Neural progenitor cell (in vitro differentiated cells): ENCODE results near the gene KLRC2. TPM values are rescaled to one million over a fixed set of nuclear protein-coding genes. Genes with fewer than 3 reads are reported as not detected.
"Not testable (repeated sequence)": the region's sequence is repeated elsewhere in the genome, so short reads cannot be mapped to it uniquely, and the experiment has no call there.

Experiments
- DNase-seq: peaks from one replicate; pipeline ENCODE4 v3.0.0-alpha.2; 2016; ENCODE audit warnings: low spot score
- H2AFZ ChIP-seq: fragments of 200-600 bp; sonication (generic); replicated peaks from 2 replicates; pipeline ENCODE4 v1.6.1; 2016; ENCODE audit warnings: antibody characterized with exemption
- H3F3A ChIP-seq: fragments of 200-600 bp; sonication (generic); 2 replicates; pipeline ENCODE4 v1.6.1; 2016; ENCODE audit warnings: antibody characterized with exemption, low read depth
- H3K27ac ChIP-seq: fragments of 200-600 bp; sonication (generic); 2 replicates; pipeline ENCODE4 v1.5.1; 2016; ENCODE audit warnings: mild to moderate bottlenecking
- H3K27me3 ChIP-seq: fragments of 200-600 bp; sonication (generic); 2 replicates; pipeline ENCODE4 v1.6.1; 2016; ENCODE audit warnings: mild to moderate bottlenecking, moderate library complexity
- H3K36me3 ChIP-seq: fragments of 200-600 bp; sonication (generic); 2 replicates; pipeline ENCODE4 v1.5.1; 2016
- H3K4me1 ChIP-seq: fragments of 200-600 bp; sonication (generic); 2 replicates; pipeline ENCODE4 v1.6.1; 2016; ENCODE audit warnings: mixed run types
- H3K4me2 ChIP-seq: fragments of 200-600 bp; sonication (generic); 2 replicates; pipeline ENCODE4 v1.6.1; 2016
- H3K4me3 ChIP-seq: fragments of 200-600 bp; sonication (generic); 2 replicates; pipeline ENCODE4 v1.5.1; 2016
- H3K79me2 ChIP-seq: fragments of 200-600 bp; sonication (generic); 2 replicates; pipeline ENCODE4 v1.6.1; 2016; ENCODE audit warnings: low read depth
- H3K9ac ChIP-seq: fragments of 200-600 bp; sonication (generic); 2 replicates; pipeline ENCODE4 v1.6.1; 2016
- H3K9me3 ChIP-seq: fragments of 200-600 bp; sonication (generic); 2 replicates; pipeline ENCODE4 v1.5.1; 2016; ENCODE audit warnings: low read depth
- H4K20me1 ChIP-seq: fragments of 200-600 bp; sonication (generic); 2 replicates; pipeline ENCODE4 v1.6.1; 2016; ENCODE audit warnings: low read depth
- H3K27ac Mint-ChIP-seq: 3 replicates; pipeline ENCODE4 v1.8.0; 2021; ENCODE audit warnings: mixed read lengths
- H3K27me3 Mint-ChIP-seq: 2 replicates; pipeline ENCODE4 v1.8.0; 2022; ENCODE audit warnings: low read depth, mild to moderate bottlenecking, inconsistent platforms, moderate library complexity, mixed read lengths; ENCODE audit not compliant: insufficient read depth
- H3K36me3 Mint-ChIP-seq: 3 replicates; pipeline ENCODE4 v1.8.0; 2021; ENCODE audit warnings: mixed read lengths
- H3K4me1 Mint-ChIP-seq: 3 replicates; pipeline ENCODE4 v1.8.0; 2021; ENCODE audit warnings: mixed read lengths
- H3K4me3 Mint-ChIP-seq: 3 replicates; pipeline ENCODE4 v1.8.0; 2021; ENCODE audit warnings: mild to moderate bottlenecking, moderate library complexity, mixed read lengths
- H3K9me3 Mint-ChIP-seq: 3 replicates; pipeline ENCODE4 v1.8.0; 2020; ENCODE audit warnings: mixed read lengths
- CTCF ChIP-seq: fragments of 200-600 bp; sonication (generic); IDR thresholded peaks from 2 replicates; pipeline ENCODE4 v1.5.1; 2017; ENCODE audit warnings: antibody characterized with exemption, mild to moderate bottlenecking
- EZH2 ChIP-seq: fragments of 200-600 bp; sonication (generic); IDR thresholded peaks from 2 replicates; pipeline ENCODE4 v1.6.1; 2017; ENCODE audit warnings: antibody characterized with exemption, mild to moderate bottlenecking, moderate library complexity
- EZH2phosphoT487 ChIP-seq: fragments of 200-600 bp; sonication (generic); IDR thresholded peaks from 2 replicates; pipeline ENCODE4 v1.6.1; 2017; ENCODE audit warnings: antibody characterized with exemption
- total RNA-seq: library from RNA; depleted of rRNA; stranded (reverse); fragments of >200 nt; gene quantifications from 2 replicates; pipeline ENCODE4 v1.2.3, GENCODE V29; 2015; ENCODE audit warnings: low replicate concordance

The KLRC2 gene
- total RNA-seq, 1 donor from 2014 or later, result not detected

GRCh38 chr12:10404798-10405197 lies 31.0 kb downstream of the KLRC2 start:
- no peaks in the 10 kb centered on the region for H3K9me3 ChIP-seq
- H2AFZ ChIP-seq, result no peak overlapping the region
- H3K4me2 ChIP-seq, result no peak overlapping the region
- DNase-seq, result no peak
- Mint-ChIP-seq H3K27me3 (no peaks in the 10 kb centered on the region), H3K4me1 (no peaks in the 10 kb centered on the region), H3K36me3 (no peaks in the 10 kb centered on the region), H3K4me3 (no peak overlapping the region), H3K9me3 (no peaks in the 10 kb centered on the region), H3K27ac (no peak overlapping the region)
- no peaks in the 10 kb centered on the region for H3K27me3 ChIP-seq
- no peaks in the 10 kb centered on the region for H3K36me3 ChIP-seq
- H3K4me1 ChIP-seq, result no peaks in the 10 kb centered on the region
- no peak overlapping the region for H3K9ac ChIP-seq
- no peaks in the 10 kb centered on the region for H4K20me1 ChIP-seq
- H3K4me3 ChIP-seq, result no peak overlapping the region
- no peaks in the 10 kb centered on the region for H3F3A ChIP-seq
- TF ChIP-seq EZH2phosphoT487, result no peak
- no peak for TF ChIP-seq EZH2
- TF ChIP-seq CTCF, result no peak
- no peak overlapping the region for H3K27ac ChIP-seq
- no peaks in the 10 kb centered on the region for H3K79me2 ChIP-seq

GRCh38 chr12:10400829-10401228 lies 35.0 kb downstream of the KLRC2 start:
- no peak for DNase-seq
- H3K27me3 ChIP-seq, result no peaks in the 10 kb centered on the region
- H3K27ac Mint-ChIP-seq, result no peak overlapping the region
- no peak overlapping the region for H3K9ac ChIP-seq
- no peak overlapping the region for H3K27ac ChIP-seq
- no peaks in the 10 kb centered on the region for H3K36me3 Mint-ChIP-seq
- no peaks in the 10 kb centered on the region for H3K27me3 Mint-ChIP-seq
- no peak overlapping the region for H2AFZ ChIP-seq
- TF ChIP-seq CTCF (no peak), EZH2 (no peak)
- no peaks in the 10 kb centered on the region for H3K9me3 ChIP-seq
- no peaks in the 10 kb centered on the region for H4K20me1 ChIP-seq
- no peaks in the 10 kb centered on the region for H3K4me1 Mint-ChIP-seq
- H3K36me3 ChIP-seq, result no peaks in the 10 kb centered on the region
- H3K4me2 ChIP-seq, result no peak overlapping the region
- no peak overlapping the region for H3K4me3 Mint-ChIP-seq
- H3K9me3 Mint-ChIP-seq, result no peaks in the 10 kb centered on the region
- no peaks in the 10 kb centered on the region for H3K4me1 ChIP-seq
- no peak overlapping the region for H3K4me3 ChIP-seq
- H3F3A ChIP-seq, result no peaks in the 10 kb centered on the region
- no peaks in the 10 kb centered on the region for H3K79me2 ChIP-seq

- no peaks in the 10 kb centered on the region for H3K36me3 Mint-ChIP-seq
- no peaks in the 10 kb centered on the region for H3K27me3 ChIP-seq
- no peak overlapping the region for H3K4me3 Mint-ChIP-seq
- H3K27me3 Mint-ChIP-seq, result no peaks in the 10 kb centered on the region
- no peak overlapping the region for H3K4me2 ChIP-seq
- TF ChIP-seq EZH2phosphoT487 (no peak), EZH2 (no peak), CTCF (no peak)
- no peak overlapping the region for H3K9ac ChIP-seq
- no peak overlapping the region for H2AFZ ChIP-seq
- no peak overlapping the region for H3K27ac Mint-ChIP-seq
- no peaks in the 10 kb centered on the region for H3K36me3 ChIP-seq
- DNase-seq, result no peak
- no peaks in the 10 kb centered on the region for H3K9me3 ChIP-seq
- H3K27ac ChIP-seq, result no peak overlapping the region
- no peaks in the 10 kb centered on the region for H3K4me1 ChIP-seq
- no peaks in the 10 kb centered on the region for H3K9me3 Mint-ChIP-seq
- H3F3A ChIP-seq, result no peaks in the 10 kb centered on the region
- no peaks in the 10 kb centered on the region for H3K4me1 Mint-ChIP-seq
- no peak overlapping the region for H3K4me3 ChIP-seq
- no peaks in the 10 kb centered on the region for H4K20me1 ChIP-seq
- H3K79me2 ChIP-seq, result no peaks in the 10 kb centered on the region
These were observed 37.6 kb downstream of the KLRC2 start for GRCh38 chr12:10398168-10398567.

- no peaks in the 10 kb centered on the region for H3K9me3 Mint-ChIP-seq
- no peak overlapping the region for H3K4me2 ChIP-seq
- TF ChIP-seq EZH2phosphoT487 (no peak), EZH2 (no peak), CTCF (no peak)
- H3K4me3 ChIP-seq, result no peak overlapping the region
- no peaks in the 10 kb centered on the region for H3K27me3 Mint-ChIP-seq
- H3K27ac Mint-ChIP-seq, result no peak overlapping the region
- no peaks in the 10 kb centered on the region for H3K9me3 ChIP-seq
- H3K9ac ChIP-seq, result no peak overlapping the region
- H3K4me3 Mint-ChIP-seq, result no peak overlapping the region
- no peaks in the 10 kb centered on the region for H3F3A ChIP-seq
- no peaks in the 10 kb centered on the region for H3K27me3 ChIP-seq
- H3K36me3 Mint-ChIP-seq, result no peaks in the 10 kb centered on the region
- no peaks in the 10 kb centered on the region for H3K36me3 ChIP-seq
- no peaks in the 10 kb centered on the region for H3K79me2 ChIP-seq
- DNase-seq, result no peak
- H4K20me1 ChIP-seq, result no peaks in the 10 kb centered on the region
- H3K4me1 Mint-ChIP-seq, result peaks cover 2% of the 10 kb centered on the region
- H2AFZ ChIP-seq, result no peak overlapping the region
- H3K27ac ChIP-seq, result no peak overlapping the region
- H3K4me1 ChIP-seq, result no peaks in the 10 kb centered on the region
These were observed 38.5 kb downstream of the KLRC2 start for GRCh38 chr12:10397296-10397695.

GRCh38 chr12:10396176-10396575 lies 39.6 kb downstream of the KLRC2 start:
- H3K27me3 Mint-ChIP-seq, H3K36me3 Mint-ChIP-seq, DNase-seq, H3K27me3 ChIP-seq, H3K27ac Mint-ChIP-seq, H3K27ac ChIP-seq, H3K9me3 ChIP-seq, H3K4me2 ChIP-seq, H2AFZ ChIP-seq, H3K9me3 Mint-ChIP-seq, H3K4me3 ChIP-seq, H4K20me1 ChIP-seq, H3K79me2 ChIP-seq, H3K4me1 Mint-ChIP-seq, H3F3A ChIP-seq, H3K4me1 ChIP-seq, H3K9ac ChIP-seq, H3K4me3 Mint-ChIP-seq, H3K36me3 ChIP-seq: not testable (repeated sequence)
